IMR-90 (cell line): Measurements from ENCODE around the gene GRID1. TPM values are rescaled to one million over a fixed set of nuclear protein-coding genes. Genes with fewer than 3 reads are reported as not detected.

Experiments used
- ATAC-seq: fragments of 200-7000 bp; cut with Tn5 transposase; 2 replicates; pipeline ENCODE4 v1.9.1; 2020; ENCODE audit warnings: low read depth, mild to moderate bottlenecking, moderate library complexity
- BruUV-seq: library from RNA; stranded (reverse); fragments of 400-500 nt; replicated peaks from 2 replicates; lab custom pipeline; 2021; lab: Mats Ljungman, UMichigan
- CTCF ChIA-PET: fragments of 300-600 bp; formaldehyde crosslinking; extraction: SDS; loops from one replicate; lab custom pipeline; 2021; ENCODE audit warnings: antibody characterized with exemption; lab: Yijun Ruan, JAX
- POLR2A ChIA-PET: fragments of 300-600 bp; sonication (Branson Sonifier 250); formaldehyde crosslinking; loops from one replicate; lab custom pipeline; 2022; ENCODE audit warnings: antibody characterized with exemption; ENCODE audit not compliant: unreplicated experiment; lab: Charles Lee
- DNase-seq: peaks from one replicate; pipeline ENCODE4 v3.0.0; 2013
- H2AFZ ChIP-seq: replicated peaks from 2 replicates; pipeline ENCODE3; 2013; ENCODE audit warnings: low read length, mild to moderate bottlenecking; ENCODE audit not compliant: poor library complexity
- H2AK5ac ChIP-seq: 2 replicates; pipeline ENCODE4 v1.6.1; 2013; ENCODE audit warnings: low read depth, low read length, inconsistent platforms
- H2AK9ac ChIP-seq: replicated peaks from 2 replicates; pipeline ENCODE3; 2013; ENCODE audit warnings: mild to moderate bottlenecking, low read depth, low read length, moderate library complexity; ENCODE audit not compliant: poor library complexity
- H2BK120ac ChIP-seq: 2 replicates; pipeline ENCODE4 v1.6.1; 2013; ENCODE audit warnings: low read depth, low read length, inconsistent platforms
- H2BK15ac ChIP-seq: 3 replicates; pipeline ENCODE4 v1.6.1; 2013; ENCODE audit warnings: low read depth, low read length, inconsistent platforms
- H2BK20ac ChIP-seq: 2 replicates; pipeline ENCODE4 v1.6.1; 2013; ENCODE audit warnings: low read depth, mild to moderate bottlenecking, inconsistent platforms, low read length, moderate library complexity
- H2BK5ac ChIP-seq: 2 replicates; pipeline ENCODE4 v1.6.1; 2013; ENCODE audit warnings: mild to moderate bottlenecking, low read depth, low read length, inconsistent platforms; ENCODE audit not compliant: poor library complexity, severe bottlenecking
- H3K14ac ChIP-seq: replicated peaks from 2 replicates; pipeline ENCODE4 v1.6.1; 2013; ENCODE audit warnings: low read depth, low read length, inconsistent platforms
- H3K18ac ChIP-seq: 2 replicates; pipeline ENCODE4 v1.6.1; 2013; ENCODE audit warnings: low read depth, low read length, control low read depth
- H3K23ac ChIP-seq: 2 replicates; pipeline ENCODE4 v1.6.1; 2013; ENCODE audit warnings: low read depth, low read length, inconsistent platforms
- H3K27ac ChIP-seq: 2 replicates; pipeline ENCODE4 v1.5.1; 2013; ENCODE audit warnings: mild to moderate bottlenecking, control low read depth, low read length; ENCODE audit not compliant: insufficient read depth
- H3K27me3 ChIP-seq: 2 replicates; pipeline ENCODE4 v1.6.1; 2013; ENCODE audit warnings: low read length; ENCODE audit not compliant: control insufficient read depth, insufficient read depth
- H3K36me3 ChIP-seq: 2 replicates; pipeline ENCODE4 v1.6.1; 2013; ENCODE audit warnings: low read length, mixed read lengths; ENCODE audit not compliant: control insufficient read depth, insufficient read depth
- H3K4ac ChIP-seq: 2 replicates; pipeline ENCODE4 v1.6.1; 2013; ENCODE audit warnings: low read depth, low read length, inconsistent platforms
- H3K4me1 ChIP-seq: 2 replicates; pipeline ENCODE4 v1.6.1; 2013; ENCODE audit warnings: low read length, mixed read lengths; ENCODE audit not compliant: control insufficient read depth, insufficient read depth
- H3K4me2 ChIP-seq: 2 replicates; pipeline ENCODE4 v1.6.1; 2013; ENCODE audit warnings: low read depth, mild to moderate bottlenecking, control low read depth, low read length, moderate library complexity
- H3K4me3 ChIP-seq: 2 replicates; pipeline ENCODE4 v1.5.1; 2013; ENCODE audit warnings: low read depth, mild to moderate bottlenecking, control low read depth, low read length, moderate library complexity; ENCODE audit not compliant: insufficient read depth
- H3K56ac ChIP-seq: 2 replicates; pipeline ENCODE4 v1.6.1; 2013; ENCODE audit warnings: low read length, inconsistent platforms; ENCODE audit not compliant: insufficient read depth; ENCODE audit errors: extremely low read depth
- H3K79me1 ChIP-seq, 2 experiments: 2 replicates each; pipeline ENCODE4 v1.6.1; 2013; ENCODE audit warnings: low read length in 2 of 2, inconsistent platforms in 1 of 2, low read depth in 1 of 2
- H3K9ac ChIP-seq: 2 replicates; pipeline ENCODE4 v1.6.1; 2013; ENCODE audit warnings: low read depth, low read length, control low read depth
- H3K9me1 ChIP-seq: 2 replicates; pipeline ENCODE4 v1.6.1; 2013; ENCODE audit warnings: low read length, inconsistent platforms; ENCODE audit not compliant: insufficient read depth
- H3K9me3 ChIP-seq: 2 replicates; pipeline ENCODE4 v1.6.1; 2013; ENCODE audit warnings: low read length; ENCODE audit not compliant: control insufficient read depth, insufficient read depth
- H4K20me1 ChIP-seq: 2 replicates; pipeline ENCODE4 v1.6.1; 2013; ENCODE audit warnings: low read length, inconsistent platforms; ENCODE audit not compliant: insufficient read depth
- H4K5ac ChIP-seq: 2 replicates; pipeline ENCODE4 v1.6.1; 2013; ENCODE audit warnings: mild to moderate bottlenecking, low read depth, low read length, control low read depth
- H4K8ac ChIP-seq, 2 experiments: 2 replicates each; pipeline ENCODE4 v1.6.1; 2013; ENCODE audit warnings: low read depth in 2 of 2, low read length in 2 of 2, control low read depth in 1 of 2, inconsistent platforms in 1 of 2
- H4K91ac ChIP-seq: 2 replicates; pipeline ENCODE4 v1.6.1; 2013; ENCODE audit warnings: low read depth, low read length, inconsistent platforms; ENCODE audit not compliant: insufficient read depth
- BHLHE40 ChIP-seq: fragments of 150-350 bp; IDR thresholded peaks from 2 replicates; pipeline ENCODE4 v1.6.1; 2016; ENCODE audit warnings: mild to moderate bottlenecking, low read depth, low read length
- CHD1 ChIP-seq: IDR thresholded peaks from 2 replicates; pipeline ENCODE4 v1.6.1; 2012; ENCODE audit warnings: low read depth, low read length, improper control_type of control experiment
- CTCF ChIP-seq: conservative IDR thresholded peaks from 2 replicates; pipeline ENCODE4 v1.5.1; 2012; ENCODE audit warnings: mild to moderate bottlenecking, low read depth, low read length, improper control_type of control experiment
- FOS ChIP-seq: fragments of 150-350 bp; IDR thresholded peaks from 2 replicates; pipeline ENCODE4 v1.6.1; 2016; ENCODE audit warnings: low read depth, low read length
- MAZ ChIP-seq: IDR thresholded peaks from 2 replicates; pipeline ENCODE4 v1.6.1; 2012; ENCODE audit warnings: low read depth, mild to moderate bottlenecking, low read length, improper control_type of control experiment, moderate library complexity, borderline replicate concordance
- MXI1 ChIP-seq: IDR thresholded peaks from 2 replicates; pipeline ENCODE4 v1.6.1; 2012; ENCODE audit warnings: low read depth, mild to moderate bottlenecking, low read length, moderate library complexity, borderline replicate concordance
- NFE2L2 ChIP-seq: fragments of 150-350 bp; IDR thresholded peaks from 2 replicates; pipeline ENCODE4 v1.6.1; 2016; ENCODE audit warnings: low read depth, mild to moderate bottlenecking, low read length
- POLR2A ChIP-seq: IDR thresholded peaks from 2 replicates; pipeline ENCODE4 v1.6.1; 2012; ENCODE audit warnings: mild to moderate bottlenecking, low read depth, low read length
- RAD21 ChIP-seq: IDR thresholded peaks from 2 replicates; pipeline ENCODE4 v1.6.1; 2012; ENCODE audit warnings: low read length, improper control_type of control experiment
- RCOR1 ChIP-seq: IDR thresholded peaks from 2 replicates; pipeline ENCODE4 v1.6.1; 2012; ENCODE audit warnings: mild to moderate bottlenecking, low read length, improper control_type of control experiment; ENCODE audit not compliant: insufficient replicate concordance
- RFX5 ChIP-seq: IDR thresholded peaks from 2 replicates; pipeline ENCODE4 v1.8.0; 2012; ENCODE audit warnings: low read depth, mild to moderate bottlenecking, low read length, moderate library complexity
- USF2 ChIP-seq: fragments of 150-350 bp; IDR thresholded peaks from 2 replicates; pipeline ENCODE4 v1.6.1; 2017; ENCODE audit warnings: mild to moderate bottlenecking, antibody characterized with exemption, low read length, low read depth
- WGBS, 2 experiments: methylation state at CpG; one replicate each; pipeline versions ENCODE4 v1.1.5 to v1.1.7; 2013; ENCODE audit warnings: missing lambda C conversion rate in 2 of 2; ENCODE audit not compliant: insufficient read length in 1 of 2; ENCODE audit errors: extremely low coverage in 2 of 2; 5-methylcytosine and 5-hydroxymethylcytosine counted together
- dilution Hi-C: fragments of 300-500 bp; cut with HindIII; formaldehyde crosslinking; loops from one replicate; pipeline ENCODE4 v1.14.3; 2018; ENCODE audit warnings: low sequenced_read_pairs; ENCODE audit not compliant: unreplicated experiment
- in situ Hi-C: fragments of 300-500 bp; cut with MboI; formaldehyde crosslinking; loops from 3 replicates; pipeline ENCODE4 v1.14.3; 2019; ENCODE audit warnings: low sequenced_read_pairs, inconsistent platforms, mixed read lengths
- intact Hi-C: fragments of 100-400 bp; cut with micrococcal nuclease; formaldehyde crosslinking; loops from 2 replicates; pipeline ENCODE4 v1.10.0; 2022
- polyA plus RNA-seq, 3 experiments: library from polyadenylated mRNA; depleted of rRNA; stranded (reverse); fragments of >200 nt; gene quantifications; 2 replicates each; pipeline ENCODE4 v1.2.3, GENCODE V29; 2012; ENCODE audit warnings: low replicate concordance in 1 of 3
- total RNA-seq: library from RNA; depleted of rRNA; stranded (reverse); fragments of >200 nt; gene quantifications from 2 replicates; pipeline ENCODE4 v1.2.3, GENCODE V29; 2012
- TF ChIP-seq, protein P1 (sequence below): fragments of 150-350 bp; IDR thresholded peaks from 2 replicates; pipeline ENCODE4 v1.6.1; 2016; ENCODE audit warnings: low read depth, mild to moderate bottlenecking, low read length, moderate library complexity, borderline replicate concordance

Gene GRID1
- total and polyA plus RNA-seq, 2 of the 4 experiments (the other 2 are of a cell fraction): not detected

- no peak overlapping the region for H2BK5ac ChIP-seq
- intact Hi-C loops: no loop called here
- ATAC-seq (no peak), DNase-seq (no peak)
- in situ Hi-C loops: no loop called here
- no peak overlapping the region for H3K9ac ChIP-seq
- no peaks in the 10 kb centered on the region for H4K20me1 ChIP-seq
- H2AFZ ChIP-seq: no peak overlapping the region
- no peaks in the 10 kb centered on the region for H3K79me1 ChIP-seq
- H2BK20ac ChIP-seq: no peak overlapping the region
- H2AK9ac ChIP-seq: no peak overlapping the region
- H3K4me3 ChIP-seq: no peak overlapping the region
- no peaks in the 10 kb centered on the region for H3K9me3 ChIP-seq
- no peak overlapping the region for H3K27ac ChIP-seq
- H4K5ac ChIP-seq: no peak overlapping the region
- no TSS peak for BruUV-seq
- dilution Hi-C loops: no loop called here
- ChIA-PET CTCF (no interaction called here), POLR2A (no interaction called here)
- no peak overlapping the region for H4K8ac ChIP-seq
- TF ChIP-seq MAZ (no peak), CTCF (no peak), RAD21 (no peak), POLR2A (no peak), NFE2L2 (no peak), RFX5 (no peak), BHLHE40 (no peak), RCOR1 (no peak), MXI1 (no peak), USF2 (no peak), FOS (no peak), CHD1 (no peak)
- TF ChIP-seq, protein P1, sequence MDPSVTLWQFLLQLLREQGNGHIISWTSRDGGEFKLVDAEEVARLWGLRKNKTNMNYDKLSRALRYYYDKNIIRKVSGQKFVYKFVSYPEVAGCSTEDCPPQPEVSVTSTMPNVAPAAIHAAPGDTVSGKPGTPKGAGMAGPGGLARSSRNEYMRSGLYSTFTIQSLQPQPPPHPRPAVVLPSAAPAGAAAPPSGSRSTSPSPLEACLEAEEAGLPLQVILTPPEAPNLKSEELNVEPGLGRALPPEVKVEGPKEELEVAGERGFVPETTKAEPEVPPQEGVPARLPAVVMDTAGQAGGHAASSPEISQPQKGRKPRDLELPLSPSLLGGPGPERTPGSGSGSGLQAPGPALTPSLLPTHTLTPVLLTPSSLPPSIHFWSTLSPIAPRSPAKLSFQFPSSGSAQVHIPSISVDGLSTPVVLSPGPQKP: no peak
- H3K56ac ChIP-seq: no peak overlapping the region
- no peaks in the 10 kb centered on the region for H3K9me1 ChIP-seq
- H2AK5ac ChIP-seq: no peak overlapping the region
- H3K18ac ChIP-seq: no peak overlapping the region
- WGBS, 2 experiments: no CpG with 5 or more reads among the region's 3 CpGs
- H3K4ac ChIP-seq: no peak overlapping the region
- no peaks in the 10 kb centered on the region for H3K36me3 ChIP-seq
- no peak overlapping the region for H3K14ac ChIP-seq
- no peak overlapping the region for H3K4me2 ChIP-seq
- H3K23ac ChIP-seq: no peak overlapping the region
- H4K91ac ChIP-seq: no peak overlapping the region
- H2BK120ac ChIP-seq: no peak overlapping the region
- H3K27me3 ChIP-seq: peaks cover 15% of the 10 kb centered on the region
- H2BK15ac ChIP-seq: no peak overlapping the region
- H3K4me1 ChIP-seq: no peaks in the 10 kb centered on the region
Observed at GRCh38 chr10:86340991-86341260, 25.7 kb downstream of the GRID1 start.
